Activated CD8-positive, alpha-beta memory T cell treated with anti-CD3 and anti-CD28 coated beads, Interleukin-2, amount 50 U/mL, for 48 hours (primary cell): ENCODE measurements around the gene FEM1C.

ENCODE experiments used
- DNase-seq: peaks from one replicate; pipeline ENCODE4 v3.0.0-alpha.2; 2020

Gene FEM1C, protein sequence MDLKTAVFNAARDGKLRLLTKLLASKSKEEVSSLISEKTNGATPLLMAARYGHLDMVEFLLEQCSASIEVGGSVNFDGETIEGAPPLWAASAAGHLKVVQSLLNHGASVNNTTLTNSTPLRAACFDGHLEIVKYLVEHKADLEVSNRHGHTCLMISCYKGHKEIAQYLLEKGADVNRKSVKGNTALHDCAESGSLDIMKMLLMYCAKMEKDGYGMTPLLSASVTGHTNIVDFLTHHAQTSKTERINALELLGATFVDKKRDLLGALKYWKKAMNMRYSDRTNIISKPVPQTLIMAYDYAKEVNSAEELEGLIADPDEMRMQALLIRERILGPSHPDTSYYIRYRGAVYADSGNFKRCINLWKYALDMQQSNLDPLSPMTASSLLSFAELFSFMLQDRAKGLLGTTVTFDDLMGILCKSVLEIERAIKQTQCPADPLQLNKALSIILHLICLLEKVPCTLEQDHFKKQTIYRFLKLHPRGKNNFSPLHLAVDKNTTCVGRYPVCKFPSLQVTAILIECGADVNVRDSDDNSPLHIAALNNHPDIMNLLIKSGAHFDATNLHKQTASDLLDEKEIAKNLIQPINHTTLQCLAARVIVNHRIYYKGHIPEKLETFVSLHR

DNA sequence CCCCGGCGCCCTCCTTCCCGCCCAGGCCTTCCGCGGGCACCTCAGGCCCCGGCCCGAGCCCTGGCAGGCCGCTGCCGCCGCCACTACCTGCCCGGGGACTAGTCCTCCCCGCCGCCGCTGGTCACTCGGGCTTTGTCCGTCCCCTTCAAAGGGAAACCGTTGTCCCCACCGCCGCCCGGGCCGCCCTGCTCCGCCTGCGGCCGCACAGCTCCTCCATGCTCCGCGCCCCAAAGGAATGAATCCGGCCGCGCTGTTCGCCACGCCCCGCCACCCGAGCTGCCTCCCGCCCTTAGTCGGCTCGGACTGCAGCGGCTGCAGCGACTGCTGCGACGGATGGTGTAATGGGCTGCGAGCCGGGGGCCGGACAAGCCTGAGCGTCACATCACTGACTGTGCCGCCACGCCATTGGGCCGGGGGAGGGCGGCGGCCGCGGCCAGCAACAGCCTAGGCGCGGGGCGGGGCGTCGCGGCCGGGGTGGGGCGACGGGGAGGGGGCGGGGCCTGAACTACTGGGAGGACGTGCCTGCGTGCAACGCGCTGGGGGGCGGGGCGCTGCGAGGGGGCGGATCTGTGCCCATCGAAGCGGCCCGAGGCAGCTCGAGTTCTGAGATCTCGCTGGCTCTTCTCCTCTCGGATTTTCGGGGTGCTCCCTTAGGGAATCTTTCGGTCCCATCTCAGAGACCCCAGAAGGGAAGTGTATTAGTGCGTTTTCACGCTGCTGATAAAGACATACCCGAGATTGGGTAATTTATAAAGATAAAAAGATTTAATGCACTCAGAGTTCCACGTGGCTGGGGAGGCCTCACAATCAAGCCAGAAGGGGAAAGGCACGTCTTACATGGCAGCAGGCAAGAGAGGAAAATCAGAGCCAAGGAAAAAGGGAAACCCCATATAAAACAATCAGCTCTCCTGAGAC, at the start of gene FEM1C:
Gene FEM1C, minus strand, starts transcription at position 340 of the 915 bp plus-strand sequence. CDS start 1,282 bp downstream, outside the sequence.
- peak; percentile 99 for DNase-seq

DNA sequence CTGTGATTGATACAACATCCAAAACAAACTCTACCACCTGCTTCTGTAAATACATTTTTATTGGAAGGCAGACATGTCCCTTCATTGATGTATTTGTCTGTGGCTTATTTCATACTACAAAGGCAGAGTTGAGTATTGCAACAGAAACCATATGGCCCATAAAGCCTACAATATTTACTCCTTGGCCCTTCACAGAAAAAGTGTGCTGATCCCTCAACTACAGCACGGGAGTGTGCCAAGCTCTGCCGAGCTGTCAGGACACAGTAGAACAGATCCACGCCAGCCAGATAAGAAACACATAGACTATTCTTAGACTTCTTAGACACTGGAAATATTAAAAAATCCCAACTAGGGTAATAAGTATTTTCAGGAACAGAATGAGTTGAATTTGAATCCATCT, 44.5 kb upstream of the FEM1C start:
- DNase-seq = no peak

DNA sequence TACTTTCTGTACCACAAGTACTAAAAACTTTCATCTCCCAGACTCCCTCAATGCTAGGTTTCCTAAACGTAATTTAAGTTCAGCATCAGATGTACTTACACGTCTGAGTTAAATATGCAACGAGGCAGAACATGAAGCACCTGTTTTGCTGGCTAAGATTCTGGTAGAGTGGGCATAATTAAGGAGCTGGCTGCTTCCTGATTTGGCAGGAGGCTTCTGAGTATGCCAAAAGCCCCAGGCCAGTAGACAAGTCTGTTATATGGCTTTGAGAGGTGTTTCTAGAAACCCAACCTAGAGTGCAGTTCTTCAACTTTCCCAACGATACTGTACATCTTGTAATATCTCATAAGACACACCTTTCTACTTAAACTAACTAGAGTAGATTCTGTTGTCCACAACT, 44.1 kb upstream of the FEM1C start:
- DNase-seq = no peak

DNA sequence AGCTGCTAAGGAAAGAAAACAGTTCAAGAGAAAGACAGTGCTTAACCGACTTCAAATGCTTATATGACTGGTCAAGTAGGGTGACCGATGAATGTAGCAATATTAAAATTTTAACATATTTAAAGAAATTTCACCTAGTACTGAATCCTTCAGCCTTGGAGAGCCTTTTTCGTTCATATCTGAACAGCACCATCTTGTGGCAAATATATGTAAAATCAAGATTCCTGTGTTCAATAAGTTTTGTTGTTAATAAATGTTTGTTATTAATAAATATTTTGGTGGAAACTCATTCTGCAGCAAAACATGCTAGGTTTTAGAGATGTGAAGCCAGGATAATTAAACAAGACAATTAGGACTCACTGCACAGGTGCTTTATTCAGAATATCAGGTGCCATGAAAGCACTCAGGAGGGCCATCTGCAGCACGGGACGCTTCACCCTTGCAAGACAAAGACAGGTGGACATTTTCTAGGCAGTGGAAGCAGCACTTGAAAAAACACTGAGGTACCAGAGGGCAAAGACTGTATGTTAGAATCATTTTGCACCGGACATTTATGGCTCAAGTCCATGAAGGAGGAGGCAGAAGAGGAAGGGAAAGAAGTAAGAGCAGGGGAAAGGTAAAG, 42.1 kb upstream of the FEM1C start:
- no peak for DNase-seq

DNA sequence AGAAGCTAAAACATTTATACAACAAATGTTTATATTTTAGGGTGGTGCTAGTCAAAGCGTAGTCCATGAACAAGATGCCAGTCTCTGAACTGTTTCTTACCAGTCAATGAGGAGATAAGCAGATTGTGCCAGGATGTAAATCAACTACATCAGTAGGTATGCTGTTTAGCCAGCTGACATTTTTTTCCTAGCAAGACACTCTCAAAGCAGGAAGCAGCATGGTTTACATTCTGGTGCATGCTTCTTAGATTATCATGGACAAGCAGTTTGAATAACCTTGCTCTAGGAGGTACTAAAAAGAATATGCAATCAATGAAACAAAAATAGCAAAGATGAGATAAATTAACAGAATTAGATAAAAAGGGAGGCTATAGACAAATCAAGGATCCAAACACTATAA, 40.7 kb upstream of the FEM1C start:
- no peak for DNase-seq

DNA sequence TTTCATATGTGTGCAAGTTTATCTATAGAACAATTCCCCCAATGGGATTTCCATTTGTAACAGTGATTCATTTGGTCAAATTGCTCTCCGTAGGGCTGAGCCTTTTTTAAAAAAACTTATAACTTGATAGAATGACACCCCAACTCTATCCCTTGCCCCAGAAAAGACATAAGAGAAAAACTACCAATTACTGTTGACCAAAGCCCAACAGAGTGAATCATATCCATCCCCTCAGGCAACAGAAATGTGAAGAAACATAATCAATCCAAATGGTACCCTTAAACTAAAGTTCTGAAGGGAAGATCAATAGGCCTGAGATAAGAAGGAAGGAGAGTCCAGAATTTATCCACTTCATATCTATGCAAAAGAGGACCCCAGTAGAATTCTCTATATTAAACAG, 39.9 kb upstream of the FEM1C start:
- no peak for DNase-seq

DNA sequence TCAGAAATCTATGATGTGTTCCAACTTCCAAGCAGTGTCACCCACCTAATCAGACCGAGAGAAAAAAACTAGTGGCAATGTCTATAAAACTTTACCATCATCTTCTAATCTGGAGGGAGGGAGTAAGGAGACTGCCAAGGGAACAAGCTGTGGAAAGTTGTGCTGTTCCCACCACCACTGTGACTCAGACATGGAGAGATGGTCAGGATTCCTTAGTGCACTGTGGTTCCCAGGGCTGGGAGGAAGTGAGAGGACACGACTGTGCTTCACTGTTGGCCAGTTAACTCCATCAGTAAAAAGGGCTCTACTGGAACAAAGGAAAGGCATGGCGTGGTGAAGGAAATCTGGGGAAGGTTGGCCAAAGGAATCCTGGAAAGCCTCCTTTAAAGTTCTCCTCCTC, 38.9 kb upstream of the FEM1C start:
- DNase-seq = no peak

DNA sequence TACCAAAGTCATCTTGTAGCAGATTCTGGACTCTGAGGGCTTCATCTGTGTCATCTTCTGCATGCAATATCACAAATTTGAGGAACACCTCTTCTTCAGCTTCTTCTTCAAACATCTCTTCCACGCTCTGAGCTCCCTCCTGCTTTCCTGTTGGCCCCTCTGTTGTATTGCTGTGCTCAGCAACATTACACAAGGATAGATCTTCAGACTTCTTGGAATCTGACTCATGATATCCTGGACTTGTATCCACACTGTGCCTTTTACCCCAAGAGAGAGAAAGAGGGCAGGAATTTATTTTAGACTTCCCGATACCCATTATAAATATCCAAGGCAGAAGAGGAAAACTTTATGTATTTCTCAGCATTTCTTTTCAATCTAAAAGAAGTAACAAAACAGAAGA, 36.4 kb upstream of the FEM1C start:
- DNase-seq = no peak

DNA sequence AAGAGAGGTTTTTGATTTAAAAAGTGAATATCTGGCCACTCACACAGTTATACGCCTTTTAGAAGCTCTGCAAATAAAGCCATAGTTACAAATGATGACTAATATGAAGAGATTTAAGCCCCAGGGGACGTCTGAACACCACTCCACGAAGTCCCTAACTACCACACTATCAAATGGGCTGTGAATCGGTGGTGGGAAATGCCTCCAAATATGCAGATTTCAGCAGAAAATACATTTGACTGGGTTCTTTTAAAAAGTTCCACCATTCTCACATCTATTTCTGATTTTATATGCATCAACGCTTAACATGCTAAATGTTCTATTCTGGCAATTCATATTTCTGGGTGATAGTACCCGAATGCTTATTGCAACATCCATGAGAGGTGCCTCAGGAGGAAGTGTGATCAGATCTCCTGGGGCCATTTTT, 35.2 kb upstream of the FEM1C start:
- no peak for DNase-seq

DNA sequence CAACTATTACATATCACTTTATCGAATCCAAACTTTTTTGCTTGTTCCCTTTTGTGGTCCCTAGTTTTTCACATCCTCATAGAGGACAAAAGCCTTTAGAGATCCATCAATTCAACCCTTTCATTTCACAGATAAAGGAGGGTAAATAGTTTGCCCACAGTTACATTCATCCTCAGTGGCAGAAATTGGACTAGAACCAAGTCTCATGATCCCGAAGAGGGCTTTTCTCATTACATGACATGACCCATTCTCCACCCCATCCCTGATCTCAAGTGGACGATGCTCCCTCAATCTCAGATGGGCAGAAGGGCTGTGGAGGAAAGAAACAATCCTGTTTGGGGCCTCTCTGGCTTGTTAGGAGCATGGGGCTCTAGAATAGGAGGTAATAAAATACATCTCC, 34.6 kb upstream of the FEM1C start:
- DNase-seq = no peak

DNA sequence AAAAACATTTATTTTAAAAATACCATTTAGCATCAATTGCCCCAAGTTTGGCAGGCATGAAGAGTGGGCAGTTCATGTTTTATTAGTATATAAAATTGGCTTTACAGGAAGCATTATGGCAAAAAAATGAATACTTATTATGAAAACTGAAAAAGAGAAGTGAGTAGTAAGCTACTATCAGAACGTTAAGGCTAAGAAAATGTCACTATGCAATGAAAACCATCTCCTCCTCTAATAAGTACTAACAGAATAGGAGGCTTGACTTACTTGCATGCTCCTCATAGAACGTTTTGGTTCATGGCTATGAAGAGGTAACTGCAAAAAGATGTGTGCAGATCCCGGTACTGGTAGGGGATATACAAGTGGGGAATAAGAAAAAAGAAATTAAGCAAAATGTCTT, 34.1 kb upstream of the FEM1C start:
- no peak for DNase-seq

DNA sequence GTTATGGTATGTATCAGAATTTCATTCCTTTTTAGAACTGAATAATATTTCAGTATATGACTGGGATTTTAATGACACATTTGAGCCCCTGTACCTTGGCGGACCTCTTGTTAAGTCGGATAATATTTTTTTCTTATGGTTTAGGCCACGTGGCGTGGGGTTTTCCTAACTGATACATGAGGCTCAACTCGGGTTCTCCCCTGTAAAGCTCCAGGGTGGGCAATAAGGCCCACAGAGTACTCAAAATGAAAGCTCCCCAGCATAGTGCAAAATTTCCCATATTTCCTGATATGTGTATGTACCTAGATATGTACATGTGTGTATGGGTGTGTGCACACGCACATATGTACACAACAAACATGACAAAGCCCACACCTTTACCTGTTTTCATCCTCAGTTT, 33.2 kb upstream of the FEM1C start:
- DNase-seq = no peak

DNA sequence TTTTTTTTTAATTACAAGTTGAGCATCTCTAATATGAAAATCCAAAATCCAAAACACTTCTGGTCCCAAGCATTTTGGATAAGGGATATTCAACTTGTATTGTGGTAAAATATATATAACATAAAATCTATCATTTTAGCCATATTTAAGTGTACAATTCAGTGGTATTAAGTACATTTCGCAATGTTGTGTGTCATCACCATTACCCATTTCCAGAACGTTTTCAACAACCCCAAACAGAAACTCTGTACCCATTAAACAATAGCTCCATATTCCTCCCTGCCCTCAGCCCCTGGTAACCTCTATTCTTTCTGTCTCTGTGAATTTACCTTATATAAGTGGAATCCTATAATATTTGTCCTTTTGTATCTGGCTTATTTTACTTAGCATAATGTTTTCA, 32.8 kb upstream of the FEM1C start:
- DNase-seq = no peak

DNA sequence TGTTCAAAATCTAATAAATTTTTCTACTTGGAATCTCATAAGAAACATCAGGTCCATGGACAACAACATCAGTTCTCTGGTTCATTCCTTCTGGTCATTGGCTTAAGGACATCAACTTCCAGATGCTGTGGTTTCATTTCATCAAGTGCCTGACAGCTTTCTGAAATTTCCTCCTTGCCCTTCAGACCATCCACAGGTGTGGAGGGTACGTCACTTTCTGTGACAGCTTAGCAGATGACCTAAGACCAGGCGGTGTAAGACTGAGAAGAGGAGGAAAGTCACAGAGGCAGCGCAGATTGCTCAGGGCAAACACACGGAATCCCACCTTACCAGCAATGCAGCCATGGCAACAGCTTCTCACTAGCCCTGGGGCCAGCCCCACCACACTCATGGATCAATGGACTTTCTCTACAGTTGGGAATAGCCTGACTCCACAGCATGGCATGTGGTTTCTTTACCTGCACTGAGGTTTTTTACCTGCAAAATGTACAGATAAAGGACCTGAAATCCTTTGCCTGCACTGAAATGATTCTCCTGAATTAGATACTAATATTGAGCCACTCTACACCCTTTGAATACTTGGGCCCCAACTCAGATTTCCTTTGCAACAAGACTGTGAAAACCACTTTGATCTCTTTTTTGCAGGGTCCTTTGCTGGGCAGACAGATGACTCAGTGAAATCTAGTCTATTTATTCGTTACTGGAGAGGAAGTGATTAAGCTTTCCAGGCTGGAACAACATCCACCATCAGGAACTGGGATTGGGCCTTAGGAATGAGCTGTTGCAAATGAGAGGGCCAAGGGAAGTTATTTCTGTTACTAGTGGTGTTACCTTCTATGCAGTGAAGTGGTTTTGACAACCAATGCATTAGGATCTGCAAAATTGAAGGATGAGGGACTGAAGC, 30.8 kb upstream of the FEM1C start:
- DNase-seq = no peak

DNA sequence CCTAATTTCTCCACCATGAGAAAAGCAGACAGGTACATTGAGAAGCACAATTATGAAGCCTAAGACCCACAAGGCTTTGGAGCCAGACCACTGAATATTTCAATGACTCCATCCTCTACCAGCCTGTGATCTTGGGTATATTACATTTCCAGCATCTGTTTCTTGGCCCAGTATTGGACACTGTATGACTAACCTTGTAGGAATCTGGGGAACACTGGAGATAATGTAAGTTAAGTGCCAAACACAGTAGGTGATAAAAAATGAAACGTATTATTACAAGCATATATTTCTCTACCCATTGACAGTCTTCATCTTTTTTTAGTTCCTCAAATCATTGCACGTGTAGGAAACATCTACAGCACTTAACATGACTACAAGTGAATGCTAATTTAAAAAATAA, 28.6 kb upstream of the FEM1C start:
- no peak for DNase-seq

DNA sequence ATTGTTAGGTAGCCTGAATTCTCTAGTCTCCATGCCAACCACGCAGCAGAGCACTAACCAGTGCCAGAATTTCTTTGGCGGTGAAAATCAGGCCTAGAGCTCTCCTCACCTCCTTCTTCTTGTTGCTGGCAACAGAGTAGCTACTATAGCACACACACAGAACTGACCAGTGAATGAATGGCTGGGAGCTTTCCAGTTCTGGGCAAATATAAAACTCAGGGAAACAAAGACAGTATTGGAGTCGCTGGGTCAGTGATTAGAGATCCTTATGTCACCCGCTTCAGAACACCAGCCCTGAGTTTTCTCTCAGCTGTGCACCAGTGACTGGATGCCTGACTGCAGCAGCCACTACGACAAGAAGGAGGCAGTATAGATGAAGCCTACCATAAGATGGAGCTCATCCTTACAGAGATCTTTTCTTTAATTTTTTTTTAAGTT, 26.9 kb upstream of the FEM1C start:
- DNase-seq = no peak

DNA sequence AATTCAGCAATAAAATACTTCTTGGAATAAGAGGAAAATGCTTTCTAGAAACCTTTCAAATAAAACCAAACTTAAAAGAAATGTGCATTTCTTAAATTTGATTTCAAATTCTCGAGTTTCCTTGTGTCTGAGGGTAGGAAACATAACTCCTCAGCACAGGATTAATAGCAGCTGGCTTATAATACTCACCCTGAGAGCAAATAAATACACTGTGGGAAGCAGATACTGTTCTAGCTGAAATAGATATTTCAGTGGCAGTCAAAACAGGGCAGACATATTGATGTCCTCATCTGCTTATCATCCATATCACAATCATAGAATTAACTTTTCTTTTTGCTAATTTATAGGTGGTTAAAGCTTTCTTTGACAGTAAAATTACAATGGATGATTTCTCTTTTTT, 24.1 kb upstream of the FEM1C start:
- no peak for DNase-seq

DNA sequence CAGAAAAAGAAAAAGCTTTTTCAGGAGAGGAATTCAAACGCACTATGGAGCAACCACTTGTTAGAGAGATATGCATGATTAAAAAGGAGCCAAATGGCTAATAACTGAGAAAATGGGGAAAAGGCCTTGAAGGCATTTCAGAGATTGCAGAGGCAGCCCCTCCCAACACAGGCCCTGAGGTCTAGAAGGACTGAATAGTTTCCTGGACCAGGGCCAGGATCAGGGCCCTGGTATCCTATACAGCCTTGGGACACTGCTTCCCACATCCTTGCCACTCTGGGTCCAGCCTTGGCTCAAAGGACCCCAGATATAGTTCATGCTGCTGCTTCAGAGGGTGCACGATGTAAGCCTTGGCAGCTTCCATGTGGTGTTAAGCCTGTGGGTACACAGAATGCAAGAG, 20.7 kb upstream of the FEM1C start:
- DNase-seq = no peak

DNA sequence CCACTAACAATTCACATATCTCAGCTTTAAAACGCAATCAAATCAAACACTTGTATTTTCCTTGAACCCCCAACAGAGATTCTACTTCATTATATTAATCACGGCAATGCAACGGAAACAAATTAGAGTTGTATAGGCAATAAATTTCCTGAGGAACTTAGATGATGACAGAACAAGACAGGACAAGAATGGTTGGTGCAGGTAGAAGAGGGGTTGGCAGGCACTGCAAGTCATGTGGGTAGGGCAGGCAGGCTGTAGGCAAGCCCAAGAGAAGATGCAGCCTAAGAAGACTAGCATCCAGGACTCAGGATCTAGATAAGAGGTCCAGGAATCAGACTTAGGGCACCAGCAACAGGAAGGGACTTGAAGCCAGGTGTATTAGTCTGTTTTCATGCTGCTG, 16.6 kb upstream of the FEM1C start:
- no peak for DNase-seq

DNA sequence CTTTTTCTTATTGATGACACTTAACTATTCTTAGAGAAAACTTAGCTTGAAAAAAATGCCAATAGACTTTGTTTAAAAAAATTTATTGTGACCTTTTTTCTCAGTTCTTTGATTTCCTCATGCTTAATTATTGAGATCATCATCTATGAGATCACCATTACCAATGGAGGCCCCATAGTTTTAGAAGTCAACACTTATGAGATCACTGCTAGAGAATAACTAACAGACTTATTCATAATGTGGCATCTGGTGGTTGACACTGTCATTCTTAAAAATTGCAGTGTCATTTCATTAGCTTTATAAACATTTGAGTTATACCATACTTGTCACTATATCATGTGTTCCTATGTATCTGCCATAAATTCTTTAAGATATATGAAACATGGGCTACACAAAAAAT, 14.9 kb upstream of the FEM1C start:
- DNase-seq = no peak

DNA sequence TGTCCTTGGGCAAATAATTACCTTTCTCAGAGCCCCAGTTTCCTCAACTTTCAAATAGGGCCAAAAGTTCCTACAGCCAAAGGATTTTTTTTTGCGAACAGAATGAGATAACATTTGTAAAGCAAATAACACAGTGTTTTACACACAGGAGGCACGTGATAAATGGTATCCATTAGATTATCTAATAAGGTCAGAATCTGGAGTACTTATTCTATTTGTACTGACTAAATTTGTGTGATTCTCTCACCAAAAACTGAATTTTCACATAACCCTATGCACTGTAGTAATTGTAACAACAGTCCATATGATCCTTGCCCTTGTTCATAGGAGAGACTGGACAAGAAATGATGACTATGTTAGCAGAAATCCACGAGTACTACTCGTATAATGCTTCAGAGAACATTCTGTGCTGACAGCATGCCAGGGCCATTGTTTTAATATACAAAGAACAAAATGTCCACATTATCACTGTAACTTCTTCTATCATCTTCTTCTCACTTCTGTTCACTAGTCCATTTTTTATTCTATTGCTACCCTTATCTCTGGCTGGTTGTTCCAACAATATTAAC, 13.9 kb upstream of the FEM1C start:
- DNase-seq = no peak
